Measurements from ENCODE around the gene IRAK3. TPM values are rescaled to one million over a fixed set of nuclear protein-coding genes. Genes with fewer than 3 reads are reported as not detected.

The IRAK3 gene
- total RNA-seq, 1 experiment from 2014 or later = 12.0 TPM

GRCh38 chr12:66160704-66161103 is 28.3 kb upstream of the IRAK3 start:
- peaks cover 19% of the 10 kb centered on the region for H3K4me1 Mint-ChIP-seq (ENCODE audit: low read depth, unreplicated experiment)
- H3K36me3 Mint-ChIP-seq (ENCODE audit: insufficient read depth, unreplicated experiment) = peaks cover 19% of the 10 kb centered on the region
- H3K27ac Mint-ChIP-seq (ENCODE audit: unreplicated experiment) = no peak overlapping the region
- no TSS peak for BruUV-seq (replicated peaks)
- H3K27me3 Mint-ChIP-seq (ENCODE audit: unreplicated experiment) = no peaks in the 10 kb centered on the region
- DNase-seq = no peak
- TF ChIP-seq, protein P1, sequence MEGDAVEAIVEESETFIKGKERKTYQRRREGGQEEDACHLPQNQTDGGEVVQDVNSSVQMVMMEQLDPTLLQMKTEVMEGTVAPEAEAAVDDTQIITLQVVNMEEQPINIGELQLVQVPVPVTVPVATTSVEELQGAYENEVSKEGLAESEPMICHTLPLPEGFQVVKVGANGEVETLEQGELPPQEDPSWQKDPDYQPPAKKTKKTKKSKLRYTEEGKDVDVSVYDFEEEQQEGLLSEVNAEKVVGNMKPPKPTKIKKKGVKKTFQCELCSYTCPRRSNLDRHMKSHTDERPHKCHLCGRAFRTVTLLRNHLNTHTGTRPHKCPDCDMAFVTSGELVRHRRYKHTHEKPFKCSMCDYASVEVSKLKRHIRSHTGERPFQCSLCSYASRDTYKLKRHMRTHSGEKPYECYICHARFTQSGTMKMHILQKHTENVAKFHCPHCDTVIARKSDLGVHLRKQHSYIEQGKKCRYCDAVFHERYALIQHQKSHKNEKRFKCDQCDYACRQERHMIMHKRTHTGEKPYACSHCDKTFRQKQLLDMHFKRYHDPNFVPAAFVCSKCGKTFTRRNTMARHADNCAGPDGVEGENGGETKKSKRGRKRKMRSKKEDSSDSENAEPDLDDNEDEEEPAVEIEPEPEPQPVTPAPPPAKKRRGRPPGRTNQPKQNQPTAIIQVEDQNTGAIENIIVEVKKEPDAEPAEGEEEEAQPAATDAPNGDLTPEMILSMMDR (IDR thresholded peaks at IDR 0.05; ENCODE audit: unreplicated experiment) = no peak
- H3K4me3 Mint-ChIP-seq (ENCODE audit: low read depth, unreplicated experiment) = no peak overlapping the region
- CTCF ChIA-PET = interaction anchor here (1.7 kb wide), 1 partner anchor 9 kb away, joined by 5 read pairs; the partner anchor contains the start of gene TMBIM4
- intact Hi-C loops (cut with micrococcal nuclease; ENCODE audit: unreplicated experiment) = no loop called here
- H3K9me3 Mint-ChIP-seq (ENCODE audit: low read depth, unreplicated experiment) = peaks cover 15% of the 10 kb centered on the region

- intact Hi-C loops (cut with micrococcal nuclease; ENCODE audit: unreplicated experiment) = no loop called here
- BruUV-seq (replicated peaks) = no TSS peak
- Mint-ChIP-seq H3K4me1 (ENCODE audit: low read depth, unreplicated experiment) (peaks cover 10% of the 10 kb centered on the region), H3K27ac (ENCODE audit: unreplicated experiment) (no peak overlapping the region), H3K36me3 (ENCODE audit: insufficient read depth, unreplicated experiment) (peaks cover 18% of the 10 kb centered on the region), H3K4me3 (ENCODE audit: low read depth, unreplicated experiment) (no peak overlapping the region), H3K9me3 (ENCODE audit: low read depth, unreplicated experiment) (peaks cover 17% of the 10 kb centered on the region), H3K27me3 (ENCODE audit: unreplicated experiment) (no peaks in the 10 kb centered on the region)
- TF ChIP-seq, protein P1 (IDR thresholded peaks at IDR 0.05; ENCODE audit: unreplicated experiment) = no peak
- no peak for DNase-seq
- CTCF ChIA-PET = no interaction called here
Measured at GRCh38 chr12:66162701-66163100, 26.3 kb upstream of the IRAK3 start.

GRCh38 chr12:66163289-66163688 is 25.7 kb upstream of the IRAK3 start:
- intact Hi-C loops (cut with micrococcal nuclease; ENCODE audit: unreplicated experiment) = no loop called here
- Mint-ChIP-seq H3K27me3 (ENCODE audit: unreplicated experiment) (no peaks in the 10 kb centered on the region), H3K9me3 (ENCODE audit: low read depth, unreplicated experiment) (peaks cover 17% of the 10 kb centered on the region), H3K4me3 (ENCODE audit: low read depth, unreplicated experiment) (no peak overlapping the region), H3K4me1 (ENCODE audit: low read depth, unreplicated experiment) (peaks cover 15% of the 10 kb centered on the region), H3K27ac (ENCODE audit: unreplicated experiment) (no peak overlapping the region), H3K36me3 (ENCODE audit: insufficient read depth, unreplicated experiment) (peaks cover 18% of the 10 kb centered on the region)
- DNase-seq = no peak
- CTCF ChIA-PET = no interaction called here
- no TSS peak for BruUV-seq (replicated peaks)
- TF ChIP-seq, protein P1 (IDR thresholded peaks at IDR 0.05; ENCODE audit: unreplicated experiment) = no peak

- CTCF ChIA-PET = no interaction called here
- peaks cover 21% of the 10 kb centered on the region for H3K36me3 Mint-ChIP-seq (ENCODE audit: insufficient read depth, unreplicated experiment)
- TF ChIP-seq, protein P1 (IDR thresholded peaks at IDR 0.05; ENCODE audit: unreplicated experiment) = no peak
- no TSS peak for BruUV-seq (replicated peaks)
- H3K4me3 Mint-ChIP-seq (ENCODE audit: low read depth, unreplicated experiment) = no peak overlapping the region
- no peak overlapping the region for H3K27ac Mint-ChIP-seq (ENCODE audit: unreplicated experiment)
- H3K27me3 Mint-ChIP-seq (ENCODE audit: unreplicated experiment) = no peaks in the 10 kb centered on the region
- H3K9me3 Mint-ChIP-seq (ENCODE audit: low read depth, unreplicated experiment) = peaks cover 13% of the 10 kb centered on the region
- DNase-seq = no peak
- peaks cover 25% of the 10 kb centered on the region for H3K4me1 Mint-ChIP-seq (ENCODE audit: low read depth, unreplicated experiment)
- intact Hi-C loops (cut with micrococcal nuclease; ENCODE audit: unreplicated experiment) = no loop called here
Measured at GRCh38 chr12:66164349-66164821, 24.6 kb upstream of the IRAK3 start.
